ENCODE results near the gene ATRIP. TPM values are rescaled to one million over a fixed set of nuclear protein-coding genes. Genes with fewer than 3 reads are reported as not detected.
A peak's percentile ranks its signal among the peaks of the same experiment; 100 is the strongest.

Gene ATRIP
- polyA plus RNA-seq, 1 donor (not counting 4 experiments of a cell fraction or from before 2014, with no cell fraction given): 9.7 TPM

- peak overlapping the region; percentile 78 for H3K4me2 ChIP-seq (ENCODE audit: control insufficient read depth, extremely low read depth, insufficient read depth, low read depth, low read length)
- H2AFZ ChIP-seq (ENCODE audit: control insufficient read depth, low read length): no peak overlapping the region
- H3K27me3 ChIP-seq (ENCODE audit: control insufficient read depth, extremely low read depth, insufficient read depth, low read length): no peaks in the 10 kb centered on the region
- TF ChIP-seq CTCF (optimal IDR thresholded peaks at IDR 0.05 in 1 of 3, IDR thresholded peaks at IDR 0.05 in 1 of 3, conservative IDR thresholded peaks at IDR 0.05 in 1 of 3; ENCODE audit: extremely low read depth in 1 of 3, insufficient read depth in 2 of 3, low read length in 3 of 3) (no peak), EZH2 (IDR thresholded peaks at IDR 0.05; ENCODE audit: low read length) (no peak)
- peaks cover 23% of the 10 kb centered on the region for H3K4me1 ChIP-seq (ENCODE audit: control insufficient read depth, extremely low read depth, insufficient read depth, low read length)
- peak overlapping the region; percentile 79 for H3K27ac ChIP-seq (ENCODE audit: control insufficient read depth, insufficient read depth, low read length)
- H3K9me3 ChIP-seq (ENCODE audit: control insufficient read depth, low read depth, low read length): no peaks in the 10 kb centered on the region
- peak; percentile 92 for FAIRE-seq
- H3K79me2 ChIP-seq (ENCODE audit: control insufficient read depth, insufficient read depth, low read length): no peaks in the 10 kb centered on the region
- H4K20me1 ChIP-seq (ENCODE audit: control insufficient read depth, extremely low read depth, insufficient read depth, low read length): no peaks in the 10 kb centered on the region
- peaks cover 33 to 47% of the 10 kb centered on the region in 2 experiments for H3K36me3 ChIP-seq (ENCODE audit: control insufficient read depth in 2 of 2, extremely low read depth in 1 of 2, insufficient read depth in 2 of 2, low read length in 2 of 2)
- dilution Hi-C loops (cut with MboI; ENCODE audit: extremely low pct_ligation_motif_present, low sequenced_read_pairs): no loop called here
- peak; percentile 86 for DNase-seq (ENCODE audit: low read depth, low spot score)
- H3K9me1 ChIP-seq (ENCODE audit: control insufficient read depth, extremely low read depth, insufficient read depth, low read length): no peaks in the 10 kb centered on the region
- H3K9ac ChIP-seq (ENCODE audit: control insufficient read depth, extremely low read depth, insufficient read depth, low read length): peak overlapping the region; percentile 39
- H3K4me3 ChIP-seq (ENCODE audit: control insufficient read depth in 2 of 3, extremely low read depth in 1 of 3, insufficient read depth in 2 of 3, low read depth in 1 of 3, low read length in 3 of 3): peak overlapping the region in 1 of 3 experiments; percentile 32
These were observed 44.2 kb upstream of the ATRIP start for GRCh38 chr3:48402281-48402732.

- Histone ChIP-seq H3K4me2 (ENCODE audit: control insufficient read depth, extremely low read depth, insufficient read depth, low read depth, low read length) (no peak overlapping the region), H3K27ac (ENCODE audit: control insufficient read depth, insufficient read depth, low read length) (peak overlapping the region; percentile 79), H4K20me1 (ENCODE audit: control insufficient read depth, extremely low read depth, insufficient read depth, low read length) (no peaks in the 10 kb centered on the region), H3K4me3 (ENCODE audit: control insufficient read depth in 2 of 3, extremely low read depth in 1 of 3, insufficient read depth in 2 of 3, low read depth in 1 of 3, low read length in 3 of 3) (no peak overlapping the region), H3K36me3 (ENCODE audit: control insufficient read depth in 2 of 2, extremely low read depth in 1 of 2, insufficient read depth in 2 of 2, low read length in 2 of 2) (peaks cover 38 to 52% of the 10 kb centered on the region in 2 experiments), H3K9me1 (ENCODE audit: control insufficient read depth, extremely low read depth, insufficient read depth, low read length) (no peaks in the 10 kb centered on the region), H3K4me1 (ENCODE audit: control insufficient read depth, extremely low read depth, insufficient read depth, low read length) (peaks cover 23% of the 10 kb centered on the region), H3K9me3 (ENCODE audit: control insufficient read depth, low read depth, low read length) (no peaks in the 10 kb centered on the region), H3K9ac (ENCODE audit: control insufficient read depth, extremely low read depth, insufficient read depth, low read length) (no peak overlapping the region), H3K27me3 (ENCODE audit: control insufficient read depth, extremely low read depth, insufficient read depth, low read length) (no peaks in the 10 kb centered on the region), H3K79me2 (ENCODE audit: control insufficient read depth, insufficient read depth, low read length) (no peaks in the 10 kb centered on the region), H2AFZ (ENCODE audit: control insufficient read depth, low read length) (no peak overlapping the region)
- TF ChIP-seq EZH2 (IDR thresholded peaks at IDR 0.05; ENCODE audit: low read length) (no peak), CTCF (optimal IDR thresholded peaks at IDR 0.05 in 1 of 3, IDR thresholded peaks at IDR 0.05 in 1 of 3, conservative IDR thresholded peaks at IDR 0.05 in 1 of 3; ENCODE audit: extremely low read depth in 1 of 3, insufficient read depth in 2 of 3, low read length in 3 of 3) (no peak)
- DNase-seq (ENCODE audit: low read depth, low spot score): no peak
- peak; percentile 67 for FAIRE-seq
- dilution Hi-C loops (cut with MboI; ENCODE audit: extremely low pct_ligation_motif_present, low sequenced_read_pairs): no loop called here
These were observed 43.6 kb upstream of the ATRIP start for GRCh38 chr3:48402907-48403306.
